ENCODE results near the gene THRB. TPM values are rescaled to one million over a fixed set of nuclear protein-coding genes. Genes with fewer than 3 reads are reported as not detected.

THRB gene
- polyA plus RNA-seq, 1 of the 3 experiments (the other 2 are of a cell fraction) = 0.02 TPM

DNA sequence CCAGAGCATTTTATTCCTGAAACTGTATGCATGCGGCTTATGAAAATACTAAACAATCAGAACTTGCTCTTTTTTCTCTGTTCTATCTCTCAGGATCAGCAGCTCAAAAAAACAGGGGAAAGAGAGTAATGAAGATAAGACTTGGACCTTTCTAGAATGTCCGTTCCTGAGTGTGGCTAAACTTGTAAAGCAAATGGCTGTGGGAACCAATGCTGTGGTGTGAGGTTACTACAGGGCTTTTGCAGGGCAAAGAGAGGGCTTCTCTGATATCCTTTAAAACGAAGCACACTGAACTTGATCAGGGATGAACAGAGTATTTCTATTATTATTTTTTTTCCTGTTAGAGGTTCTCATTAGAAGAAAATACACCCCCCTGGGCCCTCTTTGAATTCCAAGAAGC lies 223.4 kb downstream of the THRB start:
- WGBS (ENCODE audit: low lambda C conversion rate) = 76% methylated on average over 3 of the region's 3 CpGs
- no peaks in the 10 kb centered on the region for H3F3A ChIP-seq (replicated peaks; ENCODE audit: insufficient read depth)
- no peak overlapping the region for H3K4me2 ChIP-seq
- no peak overlapping the region for H3K9ac ChIP-seq
- ChIA-PET POLR2A (no interaction called here), CTCF (interaction anchor here (1.2 kb wide), 1 partner anchor 413 kb away, joined by 4 read pairs; no protein-coding TSS in a partner anchor)
- no peaks in the 10 kb centered on the region for H4K20me1 ChIP-seq (ENCODE audit: insufficient read depth)
- H3K9me2 ChIP-seq = no peaks in the 10 kb centered on the region
- DNase-seq = no peak
- H2AFZ ChIP-seq (ENCODE audit: low read depth) = no peak overlapping the region
- peaks cover 8% of the 10 kb centered on the region; the same call in 1 of the 2 replicates for H3K27me3 ChIP-seq (ENCODE audit: insufficient read depth)
- TF ChIP-seq, protein P1, sequence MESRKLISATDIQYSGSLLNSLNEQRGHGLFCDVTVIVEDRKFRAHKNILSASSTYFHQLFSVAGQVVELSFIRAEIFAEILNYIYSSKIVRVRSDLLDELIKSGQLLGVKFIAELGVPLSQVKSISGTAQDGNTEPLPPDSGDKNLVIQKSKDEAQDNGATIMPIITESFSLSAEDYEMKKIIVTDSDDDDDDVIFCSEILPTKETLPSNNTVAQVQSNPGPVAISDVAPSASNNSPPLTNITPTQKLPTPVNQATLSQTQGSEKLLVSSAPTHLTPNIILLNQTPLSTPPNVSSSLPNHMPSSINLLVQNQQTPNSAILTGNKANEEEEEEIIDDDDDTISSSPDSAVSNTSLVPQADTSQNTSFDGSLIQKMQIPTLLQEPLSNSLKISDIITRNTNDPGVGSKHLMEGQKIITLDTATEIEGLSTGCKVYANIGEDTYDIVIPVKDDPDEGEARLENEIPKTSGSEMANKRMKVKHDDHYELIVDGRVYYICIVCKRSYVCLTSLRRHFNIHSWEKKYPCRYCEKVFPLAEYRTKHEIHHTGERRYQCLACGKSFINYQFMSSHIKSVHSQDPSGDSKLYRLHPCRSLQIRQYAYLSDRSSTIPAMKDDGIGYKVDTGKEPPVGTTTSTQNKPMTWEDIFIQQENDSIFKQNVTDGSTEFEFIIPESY (IDR thresholded peaks at IDR 0.05; ENCODE audit: borderline replicate concordance, low read depth) = no peak
- TF ChIP-seq FOXJ3 (CRISPR knock-in tag; IDR thresholded peaks at IDR 0.05) (no peak), MXI1 (IDR thresholded peaks at IDR 0.05; ENCODE audit: low read depth, low read length) (no peak), GATA2 (CRISPR knock-in tag; IDR thresholded peaks at IDR 0.05) (no peak), RCOR1 (IDR thresholded peaks at IDR 0.05; ENCODE audit: low read length) (no peak), TCF12 (IDR thresholded peaks at IDR 0.05) (no peak), YY1 (IDR thresholded peaks at IDR 0.05; ENCODE audit: low read depth) (no peak), RAD21 (IDR thresholded peaks at IDR 0.05; ENCODE audit: low read length) (no peak), EZH2phosphoT487 (IDR thresholded peaks at IDR 0.05; ENCODE audit: borderline replicate concordance, low read depth) (no peak), MEF2A (IDR thresholded peaks at IDR 0.05; ENCODE audit: borderline replicate concordance, low read depth) (no peak), SMC3 (IDR thresholded peaks at IDR 0.05; ENCODE audit: low read depth, low read length) (no peak), JUND (IDR thresholded peaks at IDR 0.05) (no peak), FOXM1 (IDR thresholded peaks at IDR 0.05; ENCODE audit: low read depth) (no peak), RFX5 (IDR thresholded peaks at IDR 0.05; ENCODE audit: low read length) (no peak), ELF1 (IDR thresholded peaks at IDR 0.05) (no peak)
- TF ChIP-seq, protein P2, sequence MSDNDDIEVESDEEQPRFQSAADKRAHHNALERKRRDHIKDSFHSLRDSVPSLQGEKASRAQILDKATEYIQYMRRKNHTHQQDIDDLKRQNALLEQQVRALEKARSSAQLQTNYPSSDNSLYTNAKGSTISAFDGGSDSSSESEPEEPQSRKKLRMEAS (IDR thresholded peaks at IDR 0.05; ENCODE audit: low read depth) = no peak
- TF ChIP-seq, protein P3, sequence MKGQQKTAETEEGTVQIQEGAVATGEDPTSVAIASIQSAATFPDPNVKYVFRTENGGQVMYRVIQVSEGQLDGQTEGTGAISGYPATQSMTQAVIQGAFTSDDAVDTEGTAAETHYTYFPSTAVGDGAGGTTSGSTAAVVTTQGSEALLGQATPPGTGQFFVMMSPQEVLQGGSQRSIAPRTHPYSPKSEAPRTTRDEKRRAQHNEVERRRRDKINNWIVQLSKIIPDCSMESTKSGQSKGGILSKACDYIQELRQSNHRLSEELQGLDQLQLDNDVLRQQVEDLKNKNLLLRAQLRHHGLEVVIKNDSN (IDR thresholded peaks at IDR 0.05; ENCODE audit: borderline replicate concordance, low read depth) = no peak
- TF ChIP-seq, protein P4, sequence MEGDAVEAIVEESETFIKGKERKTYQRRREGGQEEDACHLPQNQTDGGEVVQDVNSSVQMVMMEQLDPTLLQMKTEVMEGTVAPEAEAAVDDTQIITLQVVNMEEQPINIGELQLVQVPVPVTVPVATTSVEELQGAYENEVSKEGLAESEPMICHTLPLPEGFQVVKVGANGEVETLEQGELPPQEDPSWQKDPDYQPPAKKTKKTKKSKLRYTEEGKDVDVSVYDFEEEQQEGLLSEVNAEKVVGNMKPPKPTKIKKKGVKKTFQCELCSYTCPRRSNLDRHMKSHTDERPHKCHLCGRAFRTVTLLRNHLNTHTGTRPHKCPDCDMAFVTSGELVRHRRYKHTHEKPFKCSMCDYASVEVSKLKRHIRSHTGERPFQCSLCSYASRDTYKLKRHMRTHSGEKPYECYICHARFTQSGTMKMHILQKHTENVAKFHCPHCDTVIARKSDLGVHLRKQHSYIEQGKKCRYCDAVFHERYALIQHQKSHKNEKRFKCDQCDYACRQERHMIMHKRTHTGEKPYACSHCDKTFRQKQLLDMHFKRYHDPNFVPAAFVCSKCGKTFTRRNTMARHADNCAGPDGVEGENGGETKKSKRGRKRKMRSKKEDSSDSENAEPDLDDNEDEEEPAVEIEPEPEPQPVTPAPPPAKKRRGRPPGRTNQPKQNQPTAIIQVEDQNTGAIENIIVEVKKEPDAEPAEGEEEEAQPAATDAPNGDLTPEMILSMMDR (IDR thresholded peaks at IDR 0.05) = no peak
- TF ChIP-seq, protein P5, sequence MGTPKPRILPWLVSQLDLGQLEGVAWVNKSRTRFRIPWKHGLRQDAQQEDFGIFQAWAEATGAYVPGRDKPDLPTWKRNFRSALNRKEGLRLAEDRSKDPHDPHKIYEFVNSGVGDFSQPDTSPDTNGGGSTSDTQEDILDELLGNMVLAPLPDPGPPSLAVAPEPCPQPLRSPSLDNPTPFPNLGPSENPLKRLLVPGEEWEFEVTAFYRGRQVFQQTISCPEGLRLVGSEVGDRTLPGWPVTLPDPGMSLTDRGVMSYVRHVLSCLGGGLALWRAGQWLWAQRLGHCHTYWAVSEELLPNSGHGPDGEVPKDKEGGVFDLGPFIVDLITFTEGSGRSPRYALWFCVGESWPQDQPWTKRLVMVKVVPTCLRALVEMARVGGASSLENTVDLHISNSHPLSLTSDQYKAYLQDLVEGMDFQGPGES (IDR thresholded peaks at IDR 0.05; ENCODE audit: low read depth, low read length) = no peak
- no peaks in the 10 kb centered on the region for H3K36me3 ChIP-seq (replicated peaks in 1 of 2; ENCODE audit: control insufficient read depth in 1 of 2, insufficient read depth in 2 of 2, low read length in 1 of 2)
- H3K9me3 ChIP-seq = no peaks in the 10 kb centered on the region
- H3K79me2 ChIP-seq (ENCODE audit: insufficient read depth) = no peaks in the 10 kb centered on the region
- H3K4me3 ChIP-seq (ENCODE audit: low read depth in 2 of 2, low read length in 1 of 2) = no peak overlapping the region
- H3K4me1 ChIP-seq (ENCODE audit: control insufficient read depth in 1 of 2, insufficient read depth in 2 of 2, low read depth in 1 of 2, low read length in 1 of 2) = peaks cover 0 to 4% of the 10 kb centered on the region in 2 experiments; a peak in 2 of 4 replicates
- H3K27ac ChIP-seq (ENCODE audit: low read depth in 2 of 2, low read length in 1 of 2) = no peak overlapping the region
